ENCODE measurements around the gene CHERP.
"Not testable (repeated sequence)": the region's sequence is repeated elsewhere in the genome, so short reads cannot be mapped to it uniquely, and the experiment has no call there.

Gene CHERP

GRCh38 chr19:16472559-16472899, 69.7 kb downstream of the CHERP start:
- not testable (repeated sequence) for DNase-seq

- DNase-seq = peak; percentile 68
Observed at GRCh38 chr19:16470911-16471811, 71.1 kb downstream of the CHERP start.

- DNase-seq = no peak
Observed at GRCh38 chr19:16470541-16470910, 71.7 kb downstream of the CHERP start.
